Psoas muscle (tissue), 8 donors: ENCODE results near the gene CACNG5. TPM values are rescaled to one million over a fixed set of nuclear protein-coding genes. Genes with fewer than 3 reads are reported as not detected.

Source experiments
- ATAC-seq, 4 donors: fragments of 200-7000 bp; cut with Tn5 transposase; one replicate each; pipeline ENCODE4 v1.9.1; 2020; ENCODE audit warnings: moderate library complexity in 3 of 4, mild to moderate bottlenecking in 2 of 4
- DNase-seq, 2 donors: peaks; one replicate each; pipeline ENCODE4 v3.0.0-alpha.2; 2020
- H3K27ac ChIP-seq: fragments of 200-600 bp; one replicate; pipeline ENCODE4 v1.8.0; 2022
- H3K27me3 ChIP-seq, 3 donors: fragments of 200-600 bp in 1 of 3; one replicate each; pipeline versions ENCODE4 v1.6.1 to v1.8.0; 2013 to 2022; ENCODE audit warnings: low read length in 2 of 3, mild to moderate bottlenecking in 2 of 3, moderate library complexity in 1 of 3; ENCODE audit not compliant: insufficient read depth in 3 of 3
- H3K36me3 ChIP-seq, 2 donors: fragments of 200-600 bp in 1 of 2; one replicate each; pipeline versions ENCODE4 v1.6.1 to v1.8.0; 2013 to 2022; ENCODE audit warnings: low read depth in 1 of 2, mild to moderate bottlenecking in 1 of 2, moderate library complexity in 1 of 2; ENCODE audit not compliant: insufficient read depth in 1 of 2
- H3K4me1 ChIP-seq: fragments of 200-600 bp; one replicate; pipeline ENCODE4 v1.8.0; 2022
- H3K4me3 ChIP-seq: fragments of 200-600 bp; one replicate; pipeline ENCODE4 v1.8.0; 2022; ENCODE audit warnings: mild to moderate bottlenecking
- H3K9me3 ChIP-seq: fragments of 200-600 bp; one replicate; pipeline ENCODE4 v1.8.0; 2022
- WGBS, 3 donors: extraction: QIAGEN DNeasy Blood & Tissue Kit; methylation state at CpG; one replicate each; pipeline versions ENCODE4 v1.1.6 to v1.1.7; 2013; 5-methylcytosine and 5-hydroxymethylcytosine counted together
- intact Hi-C, 2 donors: fragments of 100-400 bp; cut with DNase I; formaldehyde crosslinking; loops; one replicate each; pipeline versions ENCODE4 v1.11.0 to v1.14.2; 2022
- long read RNA-seq, 2 donors: library from polyadenylated mRNA; unstranded; transcript quantifications; one replicate each; pipeline ENCODE4 v2.0.0, GENCODE V29; 2021
- polyA plus RNA-seq, 3 donors: library from polyadenylated mRNA; stranded (reverse); fragments of 200-250 nt; gene quantifications; one replicate each; pipeline ENCODE4 v1.2.3, GENCODE V29; 2013
- total RNA-seq, 4 donors: library from RNA; stranded (reverse); fragmentation: NEBNext Ultra II Directional in 2 of 4; extraction: Animal tissue kit (Norgen Biotek cat#: 25700) in 2 of 4; gene quantifications; one replicate each; pipeline versions ENCODE4 v1.2.1 to v1.2.4, GENCODE V29; 2021 to 2023
- TF ChIP-seq, protein P1 (sequence below): fragments of 200-600 bp; IDR thresholded peaks from one replicate; pipeline ENCODE4 v1.8.0; 2022; ENCODE audit warnings: antibody characterized with exemption
- donor health status: healthy with polysubstance abuse.
- donor health status: DM: no; HTN: no; CAD: no; lungs with moderate emphysema.
- donor health status: Bipolar disorder and iron deficiency.
- donor health status: healthy.
- donor health status: DM: yes; HTN: yes; CAD: no.
- donor health status: DM: no; HTN: no; CAD: no.
- donor health status: DM: no; HTN: no; CAD: no.
- donor health status: DM: yes; HTN: yes; CAD: no.

CACNG5 gene, protein sequence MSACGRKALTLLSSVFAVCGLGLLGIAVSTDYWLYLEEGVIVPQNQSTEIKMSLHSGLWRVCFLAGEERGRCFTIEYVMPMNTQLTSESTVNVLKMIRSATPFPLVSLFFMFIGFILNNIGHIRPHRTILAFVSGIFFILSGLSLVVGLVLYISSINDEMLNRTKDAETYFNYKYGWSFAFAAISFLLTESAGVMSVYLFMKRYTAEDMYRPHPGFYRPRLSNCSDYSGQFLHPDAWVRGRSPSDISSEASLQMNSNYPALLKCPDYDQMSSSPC
- not detected for total RNA-seq
- not detected for polyA plus RNA-seq
- long read RNA-seq, donor 1, result 0 reads
- long read RNA-seq, donor 2, result 0 reads

DNA sequence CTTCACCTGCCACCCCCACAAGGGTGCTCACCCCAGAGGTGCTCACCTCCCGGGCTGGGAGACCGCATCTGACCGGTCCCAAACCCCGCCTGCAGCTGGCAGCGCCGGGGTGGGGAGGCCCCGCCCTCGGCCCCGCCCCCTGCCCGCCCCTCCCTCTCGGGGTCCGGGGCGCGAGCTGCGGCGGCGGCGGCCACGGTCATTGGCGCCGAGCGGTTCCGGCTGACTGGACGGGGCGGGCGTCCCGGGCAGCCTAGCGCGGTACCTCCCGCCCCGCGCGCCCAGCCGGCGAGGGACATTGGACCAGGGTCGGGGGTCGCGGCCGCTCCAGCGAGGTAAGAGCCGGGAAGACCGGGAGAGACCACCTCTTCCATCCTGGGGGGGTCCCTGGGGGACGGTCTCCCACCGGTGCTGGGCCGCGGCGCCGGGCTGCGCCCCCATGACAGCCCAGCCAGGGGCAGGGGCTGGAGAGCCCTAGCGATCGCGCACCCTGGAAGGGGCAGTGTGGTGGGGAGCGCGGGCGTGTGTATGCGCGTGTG lies at the start of gene CACNG5:
TSS of gene CACNG5 (plus strand) at position 199 of the 536 bp plus-strand sequence. CDS start 42,216 bp downstream, outside the sequence.
- H3K27me3 ChIP-seq, result peaks cover 0 to 37% (median 17%) of the 10 kb centered on the region in 3 donors
- no peaks in the 10 kb centered on the region for H3K9me3 ChIP-seq
- no peak within 1 kb of the TSS for H3K27ac ChIP-seq
- intact Hi-C loops, result no loop called here
- ATAC-seq (no peak), DNase-seq (no peak)
- H3K4me3 ChIP-seq, result peak within 1 kb of the TSS; percentile 11
- no peaks in the 10 kb centered on the region for H3K4me1 ChIP-seq
- 4 to 7% (median 6%) methylated on average over 31 to 57 of the region's 57 CpGs for WGBS, 3 donors
- TF ChIP-seq, protein P1, sequence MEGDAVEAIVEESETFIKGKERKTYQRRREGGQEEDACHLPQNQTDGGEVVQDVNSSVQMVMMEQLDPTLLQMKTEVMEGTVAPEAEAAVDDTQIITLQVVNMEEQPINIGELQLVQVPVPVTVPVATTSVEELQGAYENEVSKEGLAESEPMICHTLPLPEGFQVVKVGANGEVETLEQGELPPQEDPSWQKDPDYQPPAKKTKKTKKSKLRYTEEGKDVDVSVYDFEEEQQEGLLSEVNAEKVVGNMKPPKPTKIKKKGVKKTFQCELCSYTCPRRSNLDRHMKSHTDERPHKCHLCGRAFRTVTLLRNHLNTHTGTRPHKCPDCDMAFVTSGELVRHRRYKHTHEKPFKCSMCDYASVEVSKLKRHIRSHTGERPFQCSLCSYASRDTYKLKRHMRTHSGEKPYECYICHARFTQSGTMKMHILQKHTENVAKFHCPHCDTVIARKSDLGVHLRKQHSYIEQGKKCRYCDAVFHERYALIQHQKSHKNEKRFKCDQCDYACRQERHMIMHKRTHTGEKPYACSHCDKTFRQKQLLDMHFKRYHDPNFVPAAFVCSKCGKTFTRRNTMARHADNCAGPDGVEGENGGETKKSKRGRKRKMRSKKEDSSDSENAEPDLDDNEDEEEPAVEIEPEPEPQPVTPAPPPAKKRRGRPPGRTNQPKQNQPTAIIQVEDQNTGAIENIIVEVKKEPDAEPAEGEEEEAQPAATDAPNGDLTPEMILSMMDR, result no peak
- H3K36me3 ChIP-seq, result no peaks in the 10 kb centered on the region

DNA sequence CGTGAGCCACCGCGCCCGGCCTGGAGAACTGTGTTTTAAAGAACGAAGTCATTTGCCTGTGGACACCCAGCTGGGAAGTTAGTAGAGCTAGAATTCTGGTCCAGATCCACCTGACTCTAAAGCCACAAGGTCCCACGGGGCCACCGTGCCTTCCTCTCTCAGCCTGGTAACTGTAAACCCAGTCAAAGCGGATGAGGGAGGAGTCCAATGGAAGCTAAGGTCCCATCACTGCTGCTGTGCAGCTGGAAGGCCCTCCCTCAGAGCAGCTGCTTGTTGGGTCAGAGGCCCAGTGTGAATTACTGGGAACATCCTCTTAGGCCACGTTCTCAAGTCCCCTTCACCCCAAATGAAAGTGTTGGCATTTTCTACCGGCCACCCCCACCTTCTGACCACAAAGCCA lies 48.8 kb upstream of the CACNG5 start:
- no peaks in the 10 kb centered on the region for H3K27me3 ChIP-seq
- DNase-seq (no peak), ATAC-seq (no peak)
- H3K27ac ChIP-seq, result no peak overlapping the region
- H3K36me3 ChIP-seq, result peaks cover 0 to 9% of the 10 kb centered on the region in 2 donors
- TF ChIP-seq, protein P1, result no peak
- no peaks in the 10 kb centered on the region for H3K9me3 ChIP-seq
- 81 to 84% (median 84%) methylated on average over 10 of the region's 10 CpGs for WGBS, 3 donors
- no peak overlapping the region for H3K4me3 ChIP-seq
- intact Hi-C loops, result no loop called here
- peaks cover 9% of the 10 kb centered on the region for H3K4me1 ChIP-seq

DNA sequence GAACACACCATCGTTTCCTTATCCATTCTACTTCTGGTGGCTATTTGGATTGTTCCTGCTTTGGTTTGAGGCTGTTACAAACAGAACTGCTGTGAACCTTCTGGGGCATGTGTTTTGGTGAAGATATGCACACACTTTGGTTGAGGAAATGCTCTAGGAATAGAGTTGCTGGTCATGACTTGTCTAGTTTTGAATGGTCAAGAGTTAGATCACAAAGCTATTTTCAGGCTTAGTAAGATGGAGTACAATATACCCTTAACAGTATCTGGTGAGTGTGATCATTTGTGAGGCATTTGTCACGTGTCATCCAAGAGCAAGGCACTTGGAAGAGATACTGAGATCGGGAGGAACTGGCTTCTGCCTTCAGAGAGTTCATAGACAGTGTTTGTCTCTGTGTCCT lies 47.0 kb upstream of the CACNG5 start:
- 48 to 61% (median 61%) methylated on average over 3 of the region's 3 CpGs for WGBS, 3 donors
- intact Hi-C loops, result no loop called here
- TF ChIP-seq, protein P1, result no peak
- Histone ChIP-seq H3K27me3 (no peaks in the 10 kb centered on the region), H3K9me3 (no peaks in the 10 kb centered on the region), H3K27ac (peak overlapping the region; percentile 79), H3K36me3 (peaks cover 0 to 9% of the 10 kb centered on the region in 2 donors), H3K4me3 (no peak overlapping the region), H3K4me1 (peaks cover 9% of the 10 kb centered on the region)
- ATAC-seq (peak in 3 of 4 donors; percentile 82 to 96 (median 85)), DNase-seq (no peak)

DNA sequence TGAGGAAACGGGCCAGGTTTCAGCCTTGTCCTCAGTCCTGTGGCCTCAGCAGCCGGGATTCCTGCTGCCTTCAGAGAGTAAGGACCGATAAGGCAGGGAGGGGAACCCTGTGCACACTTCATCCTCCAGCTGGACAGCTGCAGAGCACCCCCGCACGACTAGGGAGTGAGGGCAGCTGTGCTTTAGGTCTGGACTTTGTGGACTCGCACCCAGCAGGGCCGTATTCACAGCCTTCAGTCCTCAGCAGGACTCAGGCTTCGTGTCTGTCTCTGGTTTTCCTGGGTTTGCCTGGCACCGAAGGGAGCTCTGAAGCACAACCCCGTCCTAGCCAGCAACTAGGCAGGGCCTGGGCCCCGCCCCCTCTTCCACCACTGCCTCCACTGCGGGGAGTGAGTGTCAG lies 45.8 kb upstream of the CACNG5 start:
- Histone ChIP-seq H3K4me1 (peaks cover 9% of the 10 kb centered on the region), H3K4me3 (no peak overlapping the region), H3K27ac (no peak overlapping the region), H3K9me3 (no peaks in the 10 kb centered on the region), H3K27me3 (no peaks in the 10 kb centered on the region), H3K36me3 (peaks cover 0 to 9% of the 10 kb centered on the region in 2 donors)
- intact Hi-C loops, result no loop called here
- WGBS, 3 donors, result 62 to 73% (median 71%) methylated on average over 11 to 12 of the region's 12 CpGs
- TF ChIP-seq, protein P1, result no peak
- DNase-seq, result no peak
- ATAC-seq, result no peak
